ENCODE results near the gene IGHMBP2. TPM values are rescaled to one million over a fixed set of nuclear protein-coding genes. Genes with fewer than 3 reads are reported as not detected.
"Not testable (repeated sequence)": the region's sequence is repeated elsewhere in the genome, so short reads cannot be mapped to it uniquely, and the experiment has no call there.

The IGHMBP2 gene
- total RNA-seq, 2 donors from 2014 or later: 18.3 to 18.4 TPM

DNA sequence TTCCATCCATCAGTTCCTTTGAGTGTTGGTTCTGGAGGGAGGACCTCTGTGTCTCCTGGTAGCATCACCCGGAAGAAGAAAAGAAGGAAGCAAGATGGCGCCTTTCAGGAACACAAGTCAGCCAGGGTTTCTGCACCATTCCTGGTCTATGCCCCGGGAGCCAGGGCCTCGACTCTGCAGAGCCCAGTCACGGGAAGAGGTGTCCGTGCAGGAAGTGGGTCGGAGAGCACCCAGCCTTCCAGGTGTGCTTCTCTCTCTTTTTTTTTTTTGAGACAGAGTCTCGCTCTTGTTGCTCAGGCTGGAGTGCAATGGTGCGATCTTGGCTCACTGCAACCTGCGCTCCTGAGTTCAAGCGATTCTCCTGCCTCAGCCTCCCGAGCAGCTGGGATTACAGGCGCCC is 21.3 kb upstream of the IGHMBP2 start:
- intact Hi-C loops (cut with DNase I): no loop called here
- peak; percentile 11 for DNase-seq (ENCODE audit: low spot score)

DNA sequence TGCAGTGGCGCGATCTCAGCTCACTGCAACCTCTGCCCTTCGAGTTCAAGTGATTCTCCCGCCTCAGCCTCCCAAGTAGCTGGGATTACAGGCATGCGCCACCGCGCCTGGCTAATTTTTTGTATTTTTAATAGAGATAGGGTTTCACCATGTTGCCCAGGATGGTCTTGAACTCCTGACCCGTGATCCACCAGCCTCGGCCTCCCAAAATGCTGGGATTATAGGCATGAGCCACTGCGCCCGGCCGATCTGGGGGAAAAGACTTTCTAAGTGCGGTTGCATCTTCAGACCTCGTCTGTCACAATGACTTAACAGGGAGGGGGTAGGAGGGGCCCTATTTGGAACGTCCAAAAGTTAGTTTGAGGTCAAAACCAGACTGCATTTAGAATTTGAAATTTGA is 18.9 kb upstream of the IGHMBP2 start:
- intact Hi-C loops (cut with DNase I): not testable (repeated sequence)
- peak; percentile 62 for DNase-seq (ENCODE audit: low spot score)

DNA sequence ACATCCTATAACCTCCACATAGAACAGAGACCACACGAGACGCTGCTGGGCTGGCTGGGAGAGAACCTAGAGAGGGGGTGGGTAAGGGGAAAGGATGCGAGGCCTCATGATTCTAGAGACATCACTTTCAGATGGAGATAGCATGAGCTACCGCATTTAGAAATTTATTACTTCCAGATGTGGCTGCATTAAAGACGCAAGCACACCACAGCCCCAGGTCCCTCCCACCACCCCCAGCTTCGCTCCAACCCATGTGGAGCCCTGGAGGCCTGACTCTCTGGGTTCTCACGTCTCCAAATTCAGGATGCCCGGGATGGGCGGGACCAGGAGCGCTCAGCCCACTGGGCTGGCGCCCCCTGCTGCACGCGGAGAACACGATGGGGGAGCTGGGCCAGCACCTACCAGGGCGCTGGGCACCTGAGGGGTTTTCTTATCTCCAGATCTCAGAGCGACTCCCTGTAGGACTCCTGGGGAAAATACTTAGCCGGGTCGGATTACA is 13.7 kb upstream of the IGHMBP2 start:
- intact Hi-C loops (cut with DNase I): no loop called here
- DNase-seq (ENCODE audit: low spot score): peak; percentile 87

DNA sequence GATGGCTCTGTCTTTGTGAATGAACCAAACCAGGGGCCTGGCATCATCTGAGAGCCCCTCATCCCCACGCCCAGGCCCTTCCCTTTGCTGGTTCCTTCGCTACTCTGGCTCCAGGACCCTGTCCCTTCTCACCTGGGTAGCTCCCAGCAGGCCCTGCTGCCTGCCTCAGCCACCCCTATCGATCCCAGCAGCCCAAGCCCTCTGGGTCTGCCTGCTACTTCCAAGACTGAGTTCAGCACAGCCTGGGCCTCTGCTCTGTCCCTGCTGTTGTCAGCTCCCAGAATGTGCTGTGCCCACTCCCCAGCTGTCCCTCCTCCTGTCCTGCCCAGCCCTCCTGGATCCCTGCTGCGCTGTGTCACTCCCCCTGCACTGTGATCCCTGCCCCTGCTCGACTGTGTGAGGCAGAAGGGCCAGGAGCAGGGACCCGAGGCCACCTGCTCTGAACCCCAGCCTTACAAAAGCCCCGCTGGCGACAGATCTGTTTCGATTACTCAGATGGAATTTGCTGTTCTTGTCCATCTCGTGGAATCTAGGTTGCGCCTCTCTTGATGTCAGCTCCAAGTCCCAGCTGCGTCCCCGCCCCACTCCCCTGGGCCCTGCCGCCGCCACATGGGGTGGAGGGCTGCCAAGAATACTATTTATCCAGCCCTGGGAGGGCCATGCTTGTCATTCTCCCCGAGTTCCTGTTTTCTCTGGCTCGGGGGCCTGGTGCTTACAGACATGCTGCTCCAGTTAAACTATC is 13.0 kb upstream of the IGHMBP2 start:
- peak; percentile 93 for DNase-seq (ENCODE audit: low spot score)
- intact Hi-C loops (cut with DNase I): no loop called here

DNA sequence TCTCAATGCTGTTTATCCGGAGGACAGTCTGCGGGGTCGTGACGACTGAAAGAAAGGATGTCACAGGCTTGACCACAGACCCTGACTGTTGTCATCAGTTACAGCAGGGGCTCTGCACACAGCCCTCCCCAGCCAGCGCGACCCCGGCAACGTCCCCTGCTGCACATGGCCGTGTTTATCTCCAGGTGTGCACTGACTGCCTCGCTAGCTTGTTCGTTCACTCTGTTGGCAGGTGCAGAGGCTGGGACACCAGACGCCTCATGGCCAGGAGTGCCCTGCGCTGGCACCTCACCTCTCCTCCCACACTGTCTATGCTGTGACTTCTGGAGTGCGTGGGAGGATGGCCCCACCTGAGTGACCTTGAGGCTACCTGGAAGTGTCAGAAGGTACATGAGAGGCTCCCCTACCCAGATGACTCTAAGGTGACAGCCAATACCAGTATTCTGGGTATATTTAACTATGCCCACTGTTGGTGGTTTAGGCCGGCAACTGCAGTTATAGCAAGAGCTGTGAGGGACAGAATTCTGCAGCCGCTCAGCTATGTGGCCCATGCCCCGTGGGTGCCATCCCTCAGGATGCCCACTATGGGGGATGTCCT is 12.2 kb upstream of the IGHMBP2 start:
- intact Hi-C loops (cut with DNase I): no loop called here
- no peak for DNase-seq (ENCODE audit: low spot score)

DNA sequence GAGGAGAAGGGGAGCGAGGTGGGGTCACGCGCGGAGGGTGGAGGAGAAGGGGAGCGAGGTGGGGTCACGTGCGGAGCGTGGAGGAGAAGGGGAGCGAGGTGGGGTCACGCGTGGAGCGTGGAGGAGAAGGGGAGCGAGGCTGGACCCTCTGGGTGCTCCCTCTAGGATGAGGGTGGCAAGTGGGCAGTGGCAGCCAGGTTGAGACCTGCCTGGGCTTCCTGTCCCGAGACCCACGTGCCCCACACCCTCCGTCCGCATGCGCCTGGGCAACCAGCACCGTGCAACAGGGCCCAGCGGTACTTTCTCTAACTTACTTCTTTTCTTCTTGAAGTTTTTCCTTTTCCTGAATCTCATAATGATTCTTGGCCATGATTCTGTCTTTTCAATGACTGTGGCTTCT is 11.1 kb upstream of the IGHMBP2 start:
- no peak for DNase-seq (ENCODE audit: low spot score)
- intact Hi-C loops (cut with DNase I): no loop called here

DNA sequence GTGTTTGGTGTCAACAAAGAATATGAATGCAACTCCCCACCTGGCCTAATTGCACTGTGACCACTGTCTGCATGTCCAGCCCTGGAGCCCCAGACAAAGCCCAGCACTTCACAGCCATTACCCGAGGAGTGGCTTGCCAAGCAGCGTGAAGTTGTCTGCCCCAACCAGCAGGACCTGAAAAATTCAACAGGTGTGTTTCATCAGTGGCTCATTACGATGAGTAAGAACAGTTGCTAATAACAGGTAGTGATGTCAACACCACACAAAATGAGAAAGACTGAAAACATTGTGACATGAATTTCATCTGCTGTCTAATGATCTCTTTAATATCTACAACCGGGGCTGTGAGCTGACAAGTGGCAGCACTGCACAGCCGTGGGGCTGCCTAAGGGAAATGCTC is 10.4 kb upstream of the IGHMBP2 start:
- DNase-seq (ENCODE audit: low spot score): no peak
- intact Hi-C loops (cut with DNase I): no loop called here

DNA sequence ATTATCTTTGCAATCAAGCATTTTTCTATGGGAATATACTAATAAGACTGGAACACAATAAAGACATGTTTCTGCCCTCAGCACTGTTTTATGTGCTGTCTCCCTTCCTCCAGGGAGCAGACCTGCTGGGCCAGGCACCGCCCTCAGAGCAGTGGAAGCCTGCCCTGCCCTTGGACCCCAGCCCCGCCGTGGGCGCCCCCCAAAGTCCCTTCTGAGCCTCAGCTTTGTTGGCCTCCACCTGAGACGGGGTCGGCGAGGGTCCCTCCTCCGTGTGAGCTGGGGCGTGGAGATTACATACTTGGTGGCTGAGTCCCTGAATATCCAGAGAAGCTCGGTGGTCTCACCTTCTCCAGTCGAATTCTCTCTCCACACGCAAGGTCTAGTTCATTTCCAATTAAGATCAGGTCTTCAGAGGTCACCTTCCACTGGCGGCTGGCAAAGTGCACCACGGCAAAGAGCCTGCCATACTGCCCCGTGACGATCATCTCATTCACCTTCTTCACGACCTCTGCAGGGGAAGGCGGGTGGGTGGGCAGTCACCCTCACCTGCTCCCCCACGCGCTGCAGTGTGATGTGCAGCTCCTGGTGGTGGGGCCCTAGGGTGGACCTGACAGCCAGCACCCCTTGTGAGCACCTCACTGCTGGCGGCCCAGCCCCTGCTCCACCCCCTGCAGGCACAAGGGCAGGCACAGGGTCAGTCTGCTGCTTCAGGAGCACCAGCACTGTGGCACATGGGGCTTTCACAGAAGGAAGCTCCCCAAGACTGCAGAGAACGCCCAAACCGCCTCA is 7.3 kb upstream of the IGHMBP2 start:
- no peak for DNase-seq (ENCODE audit: low spot score)
- intact Hi-C loops (cut with DNase I): no loop called here

DNA sequence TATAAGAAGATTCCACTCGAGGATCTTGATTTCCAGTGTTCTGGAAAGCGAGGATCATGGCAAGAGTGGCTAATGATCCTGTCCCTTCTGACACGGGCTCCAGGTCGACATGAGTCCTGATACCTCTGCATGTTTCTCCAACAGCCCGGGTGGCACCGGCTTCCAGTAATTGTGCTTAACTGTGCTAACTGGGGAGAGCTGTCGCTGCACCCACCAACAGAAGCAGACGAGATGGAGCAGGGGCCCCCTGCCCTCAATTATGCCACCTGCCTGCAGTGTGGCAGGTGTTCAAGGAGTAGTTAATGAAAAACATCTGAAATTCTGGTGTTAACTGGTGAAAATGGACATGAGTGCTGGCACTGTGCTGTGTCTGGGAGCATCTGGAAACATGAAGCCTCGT is 6.2 kb upstream of the IGHMBP2 start:
- intact Hi-C loops (cut with DNase I): no loop called here
- DNase-seq (ENCODE audit: low spot score): no peak

DNA sequence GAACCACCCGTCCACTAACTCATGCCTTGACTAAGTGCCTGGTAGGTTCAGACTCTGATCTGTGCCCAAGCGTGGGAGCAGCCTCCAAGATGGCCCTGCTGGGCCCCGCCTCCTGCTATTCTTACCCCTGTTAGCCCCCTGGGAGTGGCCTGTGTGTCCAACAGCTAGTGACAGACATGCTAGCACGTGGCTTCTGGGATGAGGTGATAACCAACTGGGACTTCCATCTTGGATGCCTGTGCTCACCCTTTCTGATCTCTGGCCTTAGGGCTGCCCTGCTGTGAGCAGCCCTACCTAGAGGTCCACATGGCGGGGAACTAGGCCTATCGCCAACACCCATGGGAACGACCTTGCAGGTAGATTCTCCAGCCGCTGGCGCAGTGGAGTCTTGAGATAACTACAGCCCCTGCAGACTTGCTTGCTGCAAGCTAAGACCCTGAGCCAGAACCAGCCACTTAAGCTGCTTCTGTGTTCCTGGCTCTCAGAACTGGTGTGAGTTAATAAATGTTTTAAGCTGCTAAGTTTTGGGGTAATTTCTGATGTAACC is 2.8 kb upstream of the IGHMBP2 start:
- no peak for DNase-seq (ENCODE audit: low spot score)
- intact Hi-C loops (cut with DNase I): loop anchor here in 1 of 2 donors (10.0 kb wide), 1 partner anchor 184 kb away; no protein-coding TSS in a partner anchor

DNA sequence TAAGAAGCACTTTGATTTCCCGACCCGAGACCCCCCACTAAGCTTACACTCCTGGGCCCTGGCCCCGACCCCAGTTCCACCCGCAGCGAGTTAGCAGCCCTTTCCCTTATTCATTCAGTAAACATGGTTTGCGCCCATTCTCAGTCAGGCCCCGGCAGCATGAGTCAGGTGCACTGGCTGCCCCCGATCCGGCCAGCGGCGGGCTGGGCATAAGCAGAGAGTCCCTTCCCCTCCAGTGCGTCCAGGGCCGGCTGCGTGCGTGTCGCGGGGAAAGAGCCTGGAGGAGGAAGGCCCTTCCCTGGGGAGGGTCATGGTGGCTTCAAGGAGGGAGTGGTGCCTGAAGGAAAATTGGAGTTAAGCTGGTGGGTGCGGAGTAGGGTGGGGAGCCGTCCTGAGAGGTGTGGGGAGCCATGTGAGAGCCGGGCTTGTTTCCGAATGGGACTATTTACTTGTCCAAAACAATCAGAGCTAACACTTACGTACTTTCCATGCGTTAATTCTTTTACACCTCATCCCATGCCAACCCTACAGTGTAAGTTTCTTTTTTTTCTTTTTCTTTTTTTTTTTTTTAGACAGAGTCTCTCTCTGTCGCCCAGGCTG is 657 bp downstream of the IGHMBP2 start:
- DNase-seq (ENCODE audit: low spot score): no peak
- intact Hi-C loops (cut with DNase I): loop anchor here in 1 of 2 donors (10.0 kb wide), 1 partner anchor 180 kb away; no protein-coding TSS in a partner anchor

DNA sequence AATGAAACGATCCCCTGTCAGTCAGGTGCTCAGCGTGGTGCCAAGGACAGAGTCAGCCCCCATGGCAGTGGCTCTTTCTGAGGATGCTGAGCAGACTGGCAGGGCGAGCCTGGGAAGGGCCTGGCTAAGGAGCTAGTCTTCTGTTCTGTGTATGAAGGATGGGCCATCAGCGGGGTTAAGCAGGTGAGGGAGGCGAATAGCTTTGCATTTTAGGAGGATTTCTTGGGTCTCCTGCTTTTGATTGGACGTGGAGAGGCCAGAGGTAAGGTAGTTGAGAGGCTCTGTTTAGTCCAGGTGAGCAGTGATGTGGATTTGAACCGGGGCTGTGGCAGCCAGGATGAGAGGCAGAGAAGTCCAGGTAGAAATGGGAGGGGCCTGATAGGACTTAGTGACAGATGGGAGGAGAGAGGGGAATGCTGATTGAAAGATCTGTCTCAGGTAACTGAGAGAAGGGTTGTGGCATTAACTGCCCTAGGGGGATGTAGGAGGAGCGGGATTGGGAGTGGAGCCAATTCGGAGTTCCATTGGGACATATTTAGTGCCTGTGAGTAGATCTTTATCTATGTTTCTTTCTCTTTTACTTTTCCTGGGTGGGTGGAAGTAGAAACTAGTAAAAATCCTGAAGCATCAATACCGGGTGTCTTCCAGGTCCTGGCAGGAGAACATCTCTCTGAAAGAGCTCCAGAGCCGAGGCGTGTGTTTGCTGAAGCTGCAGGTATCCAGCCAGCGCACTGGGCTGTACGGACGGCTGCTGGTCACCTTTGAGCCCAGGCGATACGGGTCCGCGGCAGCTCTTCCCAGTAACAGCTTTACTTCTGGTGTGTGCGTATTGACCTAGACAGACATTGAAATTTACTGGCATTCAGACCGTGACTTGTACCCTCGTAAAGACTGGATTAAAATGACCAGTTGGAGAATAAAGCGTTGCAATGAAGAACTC is 2.0 kb downstream of the IGHMBP2 start:
- intact Hi-C loops (cut with DNase I): loop anchor here in 1 of 2 donors (5.0 to 10.0 kb wide), 2 partner anchors 97 to 179 kb away; no protein-coding TSS in a partner anchor
- no peak for DNase-seq (ENCODE audit: low spot score)

DNA sequence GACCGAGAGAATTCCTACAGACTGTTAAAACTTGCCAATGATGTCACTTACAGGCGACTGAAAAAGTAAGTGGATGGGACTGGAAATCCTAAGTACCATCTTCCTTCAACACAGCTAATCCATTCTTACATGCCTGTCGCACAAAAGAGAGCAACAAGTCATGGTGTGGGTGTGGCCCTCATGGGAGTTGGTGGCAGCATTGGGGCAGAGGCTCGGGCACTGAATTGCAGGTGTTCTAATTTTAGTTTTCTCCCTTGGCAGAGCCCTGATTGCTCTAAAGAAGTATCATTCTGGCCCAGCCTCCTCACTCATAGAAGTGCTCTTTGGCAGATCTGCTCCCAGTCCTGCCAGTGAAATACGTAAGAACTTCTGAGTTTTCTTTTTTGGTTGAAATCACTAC is 4.6 kb downstream of the IGHMBP2 start:
- no peak for DNase-seq (ENCODE audit: low spot score)
- intact Hi-C loops (cut with DNase I): loop anchor here in 1 of 2 donors (5.0 to 10.0 kb wide), 2 partner anchors 94 to 177 kb away; no protein-coding TSS in a partner anchor

DNA sequence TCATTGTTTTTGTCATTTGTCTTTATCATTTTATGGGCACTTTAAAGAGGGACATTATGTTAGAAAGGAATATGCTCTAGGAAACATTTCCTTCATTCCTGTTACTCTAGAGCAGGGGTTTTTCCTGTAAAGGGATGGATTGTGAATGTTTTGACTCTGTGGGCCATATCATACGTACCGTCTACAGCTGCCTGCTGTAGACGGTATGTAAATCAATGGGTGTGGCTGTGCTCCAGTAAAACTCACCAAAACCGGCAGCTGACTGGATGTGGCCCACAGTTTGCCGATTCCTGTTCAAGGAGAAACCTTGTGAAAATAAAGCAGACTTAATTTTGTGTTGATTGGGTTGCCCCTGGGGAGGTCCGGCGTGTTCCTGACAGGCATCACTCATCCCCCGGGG is 7.3 kb downstream of the IGHMBP2 start:
- no peak for DNase-seq (ENCODE audit: low spot score)
- intact Hi-C loops (cut with DNase I): no loop called here

DNA sequence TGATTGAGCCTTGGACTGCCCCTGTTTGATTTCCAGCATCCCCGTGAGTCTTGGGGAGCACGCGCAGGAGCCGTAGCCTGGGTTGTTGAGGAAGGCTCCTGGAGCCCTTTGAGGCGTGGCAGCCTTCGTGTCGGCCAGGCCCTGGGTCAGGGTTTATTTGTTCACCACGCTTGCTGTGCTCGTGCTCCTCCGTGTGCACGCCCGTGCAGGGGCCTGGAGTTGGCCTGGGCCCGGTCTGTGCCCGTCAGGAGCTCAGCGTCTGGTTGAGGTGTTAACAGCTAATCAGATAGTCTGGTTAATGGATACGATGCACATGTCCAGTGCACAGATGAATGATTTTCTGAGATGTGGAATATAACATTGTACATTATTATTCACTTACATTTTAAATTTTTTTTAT is 8.0 kb downstream of the IGHMBP2 start:
- intact Hi-C loops (cut with DNase I): no loop called here
- DNase-seq (ENCODE audit: low spot score): no peak

DNA sequence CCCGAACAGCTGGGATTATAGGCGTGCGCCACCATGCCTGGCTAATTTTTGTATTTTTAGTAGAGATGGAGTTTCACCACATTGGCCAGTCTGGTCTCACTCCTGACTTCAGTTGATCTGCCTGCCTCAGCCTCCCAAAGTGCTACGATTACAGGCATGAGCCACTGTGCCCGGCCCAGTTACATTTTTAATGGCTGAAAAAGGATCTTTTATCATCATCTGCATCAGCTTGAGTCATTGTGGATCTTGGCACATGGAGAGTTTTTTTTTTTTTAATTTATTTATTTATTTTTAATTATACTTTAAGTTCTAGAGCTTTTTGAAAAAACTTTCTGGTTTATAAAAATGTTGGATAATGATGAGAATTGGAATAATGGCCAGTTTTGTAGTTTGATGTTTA is 8.6 kb downstream of the IGHMBP2 start:
- intact Hi-C loops (cut with DNase I): no loop called here
- DNase-seq (ENCODE audit: low spot score): no peak

DNA sequence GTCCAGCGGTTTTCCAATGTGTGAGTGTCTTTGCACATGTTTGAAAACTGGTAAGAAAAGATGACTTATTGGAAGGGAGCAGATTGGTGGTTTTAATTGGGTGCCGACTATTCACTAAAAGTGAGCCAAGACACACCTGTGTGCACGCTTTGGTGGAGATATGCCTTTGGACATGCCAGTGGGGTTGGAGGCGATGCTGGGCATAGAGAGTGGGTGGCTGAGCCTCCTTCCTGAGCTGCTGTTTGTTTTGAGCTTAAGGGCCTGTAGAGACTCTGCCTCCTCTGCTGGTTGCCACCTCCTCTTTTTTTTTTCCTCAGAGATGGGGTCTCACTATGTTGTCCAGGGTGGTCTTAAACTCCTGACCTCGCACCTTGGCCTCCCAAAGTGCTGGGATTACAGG is 9.5 kb downstream of the IGHMBP2 start:
- intact Hi-C loops (cut with DNase I): no loop called here

DNA sequence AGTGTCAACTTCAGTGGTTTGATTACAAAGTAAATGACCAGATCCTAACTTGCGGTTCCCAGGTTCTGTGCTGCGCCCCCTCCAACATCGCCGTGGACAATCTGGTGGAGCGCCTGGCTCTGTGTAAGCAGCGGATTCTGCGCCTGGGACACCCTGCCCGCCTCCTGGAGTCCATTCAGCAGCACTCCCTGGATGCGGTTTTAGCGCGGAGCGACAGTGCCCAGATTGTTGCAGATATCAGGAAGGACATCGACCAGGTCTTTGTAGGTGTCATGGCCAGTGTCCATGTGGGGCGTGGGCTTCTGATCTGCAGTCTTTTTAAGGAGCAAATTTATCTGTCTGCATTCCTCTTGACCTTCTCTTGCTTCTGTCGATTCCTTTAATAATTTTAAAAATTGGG is 11.1 kb downstream of the IGHMBP2 start:
- intact Hi-C loops (cut with DNase I): no loop called here
- DNase-seq (ENCODE audit: low spot score): no peak

More for the DNA sequence above, 9.5 kb downstream of the IGHMBP2 start:
- no peak for DNase-seq (ENCODE audit: low spot score)

Measured in posterior vena cava (tissue), 2 donors.